CD4-positive, alpha-beta T cell treated with Interleukin-2 at 100 ng/mL for 4 hours (primary cell): ENCODE results near the gene KCTD20.

Experiments used
- DNase-seq: peaks from one replicate; pipeline ENCODE4 v3.0.0-alpha.2; 2020; ENCODE audit warnings: low spot score

Gene KCTD20

GRCh38 chr6:36539814-36540568 is 97.2 kb downstream of the KCTD20 start:
- peak; percentile 40 for DNase-seq
